ENCODE data around the gene DUSP28.

The DUSP28 gene

DNA sequence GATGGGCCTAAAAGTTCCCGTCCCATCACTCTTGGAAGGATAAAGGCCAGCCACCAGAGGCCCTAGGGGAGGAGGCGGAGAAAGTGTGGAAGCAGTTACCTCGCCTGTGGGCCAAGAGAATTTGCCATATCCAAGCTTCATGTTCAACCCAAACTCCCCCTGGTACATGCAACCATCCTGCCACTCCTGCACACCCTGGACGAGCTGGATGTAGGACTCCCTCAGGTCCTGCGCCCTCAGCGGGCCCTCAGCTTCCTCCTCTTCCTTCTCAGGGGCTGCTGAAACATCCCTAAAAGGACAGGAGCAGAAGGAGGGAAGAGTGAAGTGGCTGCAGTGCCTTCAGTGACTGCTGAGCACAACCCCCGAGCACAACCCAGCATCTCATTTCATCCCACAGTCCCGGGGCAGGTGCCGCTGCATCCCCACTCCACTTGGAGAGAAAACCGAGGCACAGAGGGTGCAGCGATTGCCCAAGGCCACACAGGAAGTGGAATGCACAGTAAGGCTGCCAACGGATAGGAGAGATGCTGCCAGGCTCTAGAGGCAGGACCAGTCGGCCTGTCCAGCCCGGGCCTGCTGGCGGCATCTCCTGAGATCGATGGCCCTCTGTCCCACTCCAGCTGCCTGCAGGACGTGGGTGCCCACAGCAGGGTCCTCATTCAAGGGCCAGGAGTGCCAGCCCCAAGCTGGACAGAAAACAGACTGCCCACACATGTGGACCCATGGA is 5.2 kb upstream of the DUSP28 start:
- Histone ChIP-seq H3K4me3 (IDR thresholded peaks at IDR 0.05; ENCODE audit: insufficient read depth, low read depth, low read length) (no peak overlapping the region), H2AFZ (ENCODE audit: low read depth) (no peak overlapping the region), H4K20me1 (ENCODE audit: insufficient read depth) (no peaks in the 10 kb centered on the region), H3K79me2 (ENCODE audit: insufficient read depth, low read depth) (peaks cover 37% of the 10 kb centered on the region), H3K27me3 (ENCODE audit: insufficient read depth, low read depth) (no peaks in the 10 kb centered on the region), H3K9ac (no peak overlapping the region), H3K4me1 (ENCODE audit: low read depth, poor library complexity, severe bottlenecking) (peaks cover 18% of the 10 kb centered on the region), H3K27ac (no peak overlapping the region), H3K4me2 (no peak overlapping the region), H3K36me3 (ENCODE audit: insufficient read depth) (no peaks in the 10 kb centered on the region)
- TF ChIP-seq, protein P1, sequence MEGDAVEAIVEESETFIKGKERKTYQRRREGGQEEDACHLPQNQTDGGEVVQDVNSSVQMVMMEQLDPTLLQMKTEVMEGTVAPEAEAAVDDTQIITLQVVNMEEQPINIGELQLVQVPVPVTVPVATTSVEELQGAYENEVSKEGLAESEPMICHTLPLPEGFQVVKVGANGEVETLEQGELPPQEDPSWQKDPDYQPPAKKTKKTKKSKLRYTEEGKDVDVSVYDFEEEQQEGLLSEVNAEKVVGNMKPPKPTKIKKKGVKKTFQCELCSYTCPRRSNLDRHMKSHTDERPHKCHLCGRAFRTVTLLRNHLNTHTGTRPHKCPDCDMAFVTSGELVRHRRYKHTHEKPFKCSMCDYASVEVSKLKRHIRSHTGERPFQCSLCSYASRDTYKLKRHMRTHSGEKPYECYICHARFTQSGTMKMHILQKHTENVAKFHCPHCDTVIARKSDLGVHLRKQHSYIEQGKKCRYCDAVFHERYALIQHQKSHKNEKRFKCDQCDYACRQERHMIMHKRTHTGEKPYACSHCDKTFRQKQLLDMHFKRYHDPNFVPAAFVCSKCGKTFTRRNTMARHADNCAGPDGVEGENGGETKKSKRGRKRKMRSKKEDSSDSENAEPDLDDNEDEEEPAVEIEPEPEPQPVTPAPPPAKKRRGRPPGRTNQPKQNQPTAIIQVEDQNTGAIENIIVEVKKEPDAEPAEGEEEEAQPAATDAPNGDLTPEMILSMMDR (conservative IDR thresholded peaks at IDR 0.05; ENCODE audit: low read depth, low read length): no peak

DNA sequence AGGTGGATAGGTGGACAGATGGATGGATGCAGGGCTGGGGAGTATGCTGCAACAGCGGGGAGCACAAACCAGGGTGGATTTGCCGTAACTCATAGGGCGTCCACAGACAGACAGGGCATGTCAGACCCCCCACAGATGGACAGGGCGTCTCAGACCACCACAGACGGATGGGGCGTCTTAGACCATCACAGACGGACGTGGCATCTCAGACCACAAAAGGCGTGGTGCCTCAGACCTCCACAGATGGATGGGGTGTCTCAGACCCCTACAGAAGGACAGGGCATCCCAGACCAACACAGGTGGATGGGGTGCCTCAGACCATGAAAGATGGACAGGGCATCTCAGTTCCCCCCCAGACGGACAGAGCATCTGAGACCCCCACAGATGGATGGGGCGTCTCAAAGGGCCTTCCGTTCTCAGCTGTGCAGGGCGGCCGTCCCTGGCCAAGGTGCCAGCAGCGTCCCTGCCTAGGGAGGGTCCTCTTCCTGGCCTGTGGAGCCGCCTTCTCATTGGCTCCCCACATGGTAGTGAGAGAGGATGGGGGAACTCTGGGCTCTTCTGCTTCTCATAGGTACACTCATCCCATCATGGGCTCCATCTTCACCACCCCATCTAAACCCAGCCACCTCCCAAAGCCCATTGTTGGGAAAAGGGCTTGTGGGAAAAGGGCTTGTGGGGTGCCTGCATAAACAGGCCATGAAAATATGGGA is 4.5 kb upstream of the DUSP28 start:
- Histone ChIP-seq H3K4me2 (no peak overlapping the region), H3K27ac (no peak overlapping the region), H3K9ac (no peak overlapping the region), H3K79me2 (ENCODE audit: insufficient read depth, low read depth) (peaks cover 38% of the 10 kb centered on the region), H3K4me1 (ENCODE audit: low read depth, poor library complexity, severe bottlenecking) (peaks cover 18% of the 10 kb centered on the region), H3K4me3 (IDR thresholded peaks at IDR 0.05; ENCODE audit: insufficient read depth, low read depth, low read length) (no peak overlapping the region), H3K27me3 (ENCODE audit: insufficient read depth, low read depth) (no peaks in the 10 kb centered on the region), H3K36me3 (ENCODE audit: insufficient read depth) (no peaks in the 10 kb centered on the region), H4K20me1 (ENCODE audit: insufficient read depth) (no peaks in the 10 kb centered on the region), H2AFZ (ENCODE audit: low read depth) (no peak overlapping the region)
- TF ChIP-seq, protein P1 (conservative IDR thresholded peaks at IDR 0.05; ENCODE audit: low read depth, low read length): no peak

DNA sequence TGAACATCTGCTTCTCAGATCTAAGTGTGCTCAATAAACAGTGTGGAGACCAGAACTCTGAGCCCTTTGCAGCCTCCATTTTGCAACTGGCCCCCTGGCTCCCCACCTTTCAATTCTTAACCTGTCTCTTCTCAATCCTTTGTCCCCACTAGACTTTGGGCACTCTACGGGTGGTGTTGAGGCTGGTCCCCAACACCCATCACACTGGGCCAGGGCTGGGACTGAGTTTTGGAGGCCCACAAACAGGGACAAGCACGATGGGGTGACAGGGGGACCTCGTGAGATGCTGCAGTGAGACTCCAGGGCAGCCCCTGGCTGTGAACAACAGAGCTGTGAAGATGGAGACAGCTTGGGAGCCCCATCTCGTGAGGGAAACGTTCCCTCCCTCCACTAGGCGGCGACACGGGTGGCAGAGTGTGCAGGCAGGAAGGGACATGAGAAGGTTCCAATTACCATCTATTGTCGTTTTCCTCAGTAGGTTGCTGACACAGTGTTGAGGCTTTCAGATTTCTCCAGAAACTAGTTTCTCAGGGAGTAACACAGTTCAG is 3.5 kb upstream of the DUSP28 start:
- H3K4me2 ChIP-seq: no peak overlapping the region
- H3K9ac ChIP-seq: no peak overlapping the region
- H3K27ac ChIP-seq: no peak overlapping the region

DNA sequence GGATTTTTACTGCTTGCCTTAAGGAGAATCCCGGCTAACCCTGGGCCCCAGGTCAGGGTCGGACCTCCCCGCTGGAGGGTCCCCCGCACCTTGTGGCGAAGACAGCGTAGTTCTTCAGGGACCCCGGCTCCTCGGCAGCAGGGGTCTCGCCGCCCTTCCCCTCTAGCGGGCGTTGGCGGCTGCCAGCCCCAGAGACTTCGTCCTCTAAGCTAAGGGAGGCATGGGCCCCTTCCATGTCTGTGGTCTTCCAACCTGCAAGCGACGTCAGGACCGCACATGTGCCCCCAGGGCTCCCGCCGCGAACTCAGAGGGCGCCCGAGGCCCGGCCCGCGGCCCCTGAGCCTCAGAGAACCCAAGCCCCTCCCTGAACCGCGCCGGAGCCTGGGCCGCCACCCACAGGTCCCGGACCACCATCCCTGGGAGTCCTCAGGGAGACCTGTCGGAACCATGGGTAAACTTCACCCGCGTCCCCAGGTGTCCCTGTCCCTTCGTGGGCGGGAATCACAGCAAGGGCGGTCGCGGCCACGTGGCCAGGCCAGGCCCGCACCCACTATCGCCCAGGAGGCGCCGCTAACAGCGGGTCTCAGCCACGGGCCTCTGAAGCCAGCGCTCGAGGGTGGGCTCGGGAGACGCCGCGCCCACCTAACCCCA is 2.9 kb upstream of the DUSP28 start:
- H2AFZ ChIP-seq (ENCODE audit: low read depth): no peak overlapping the region
- no peak overlapping the region for H3K9ac ChIP-seq
- TF ChIP-seq, protein P1 (conservative IDR thresholded peaks at IDR 0.05; ENCODE audit: low read depth, low read length): no peak; the same call in 1 of the 2 replicates
- no peak overlapping the region for H3K27ac ChIP-seq
- H3K4me2 ChIP-seq: no peak overlapping the region
- peaks cover 38% of the 10 kb centered on the region for H3K79me2 ChIP-seq (ENCODE audit: insufficient read depth, low read depth)
- no peaks in the 10 kb centered on the region for H3K27me3 ChIP-seq (ENCODE audit: insufficient read depth, low read depth)
- no peaks in the 10 kb centered on the region for H4K20me1 ChIP-seq (ENCODE audit: insufficient read depth)
- no peaks in the 10 kb centered on the region for H3K36me3 ChIP-seq (ENCODE audit: insufficient read depth)
- peaks cover 22% of the 10 kb centered on the region for H3K4me1 ChIP-seq (ENCODE audit: low read depth, poor library complexity, severe bottlenecking)
- H3K4me3 ChIP-seq (IDR thresholded peaks at IDR 0.05; ENCODE audit: insufficient read depth, low read depth, low read length): no peak overlapping the region

More for the DNA sequence above, 3.5 kb upstream of the DUSP28 start:
- Histone ChIP-seq H2AFZ (ENCODE audit: low read depth) (no peak overlapping the region), H4K20me1 (ENCODE audit: insufficient read depth) (no peaks in the 10 kb centered on the region), H3K4me1 (ENCODE audit: low read depth, poor library complexity, severe bottlenecking) (peaks cover 21% of the 10 kb centered on the region), H3K4me3 (IDR thresholded peaks at IDR 0.05; ENCODE audit: insufficient read depth, low read depth, low read length) (no peak overlapping the region), H3K79me2 (ENCODE audit: insufficient read depth, low read depth) (peaks cover 38% of the 10 kb centered on the region), H3K27me3 (ENCODE audit: insufficient read depth, low read depth) (no peaks in the 10 kb centered on the region), H3K36me3 (ENCODE audit: insufficient read depth) (no peaks in the 10 kb centered on the region)
- TF ChIP-seq, protein P1 (conservative IDR thresholded peaks at IDR 0.05; ENCODE audit: low read depth, low read length): no peak; the same call in 1 of the 2 replicates
